DMS153 treated with DMSO at 0.1 percent for 48 hours (cell line): ENCODE results near the gene PI4KA.
A peak's percentile ranks its signal among the peaks of the same experiment; 100 is the strongest.
"Not testable (repeated sequence)": the region's sequence is repeated elsewhere in the genome, so short reads cannot be mapped to it uniquely, and the experiment has no call there.

ENCODE experiments used
- DNase-seq: peaks from one replicate; lab custom pipeline; 2025; ENCODE audit not compliant: unreplicated experiment; lab: John Stamatoyannopoulos, UW

The PI4KA gene

GRCh38 chr22:20702175-20702545, 156.5 kb downstream of the PI4KA start:
- DNase-seq, result not testable (repeated sequence)

GRCh38 chr22:20701680-20702136, 156.9 kb downstream of the PI4KA start:
- DNase-seq, result not testable (repeated sequence)

GRCh38 chr22:20700347-20700746, 158.3 kb downstream of the PI4KA start:
- DNase-seq, result not testable (repeated sequence)

- DNase-seq, result not testable (repeated sequence)
Measured at GRCh38 chr22:20699856-20700255, 158.8 kb downstream of the PI4KA start.

GRCh38 chr22:20697481-20698113, 161.0 kb downstream of the PI4KA start:
- peak; percentile 41 for DNase-seq

GRCh38 chr22:20696056-20696455, 162.6 kb downstream of the PI4KA start:
- DNase-seq, result not testable (repeated sequence)

- DNase-seq, result not testable (repeated sequence)
Measured at GRCh38 chr22:20695205-20695604, 163.4 kb downstream of the PI4KA start.

GRCh38 chr22:20694256-20694655, 164.4 kb downstream of the PI4KA start:
- not testable (repeated sequence) for DNase-seq

- DNase-seq, result not testable (repeated sequence)
Measured at GRCh38 chr22:20692926-20693325, 165.7 kb downstream of the PI4KA start.

- not testable (repeated sequence) for DNase-seq
Measured at GRCh38 chr22:20690586-20691317, 167.9 kb downstream of the PI4KA start.

GRCh38 chr22:20687356-20688172, 171.0 kb downstream of the PI4KA start:
- DNase-seq, result not testable (repeated sequence)

- DNase-seq, result not testable (repeated sequence)
Measured at GRCh38 chr22:20685764-20686163, 172.8 kb downstream of the PI4KA start.

GRCh38 chr22:20678792-20679435, 179.7 kb downstream of the PI4KA start:
- not testable (repeated sequence) for DNase-seq

GRCh38 chr22:20677684-20678242, 180.8 kb downstream of the PI4KA start:
- DNase-seq, result no peak

GRCh38 chr22:20675613-20676012, 183.0 kb downstream of the PI4KA start:
- DNase-seq, result not testable (repeated sequence)

GRCh38 chr22:20674998-20675397, 183.6 kb downstream of the PI4KA start:
- no peak for DNase-seq

- DNase-seq, result no peak
Measured at GRCh38 chr22:20673295-20674195, 185.1 kb downstream of the PI4KA start.

GRCh38 chr22:20672732-20673131, 185.9 kb downstream of the PI4KA start:
- DNase-seq, result no peak

GRCh38 chr22:20672082-20672424, 186.6 kb downstream of the PI4KA start:
- DNase-seq, result no peak
